Activated CD8-positive, alpha-beta T cell treated with anti-CD3 and anti-CD28 coated beads, Interleukin-2, amount 10 ng/mL, durations not matched to agents 7 days and 5 days (primary cell): ENCODE data around the gene TRIM31. TPM values are rescaled to one million over a fixed set of nuclear protein-coding genes. Genes with fewer than 3 reads are reported as not detected.

ENCODE experiments used
- ATAC-seq: fragments of 150-1000 bp; cut with Tn5 transposase; one replicate; pipeline ENCODE4 v1.10.0; 2021; ENCODE audit warnings: moderate library complexity
- CTCF ChIA-PET: fragments of 350-600 bp; sonication (Branson Sonifier 250); formaldehyde crosslinking; loops from one replicate; lab custom pipeline; 2021; ENCODE audit warnings: antibody characterized with exemption; lab: Charles Lee
- POLR2A ChIA-PET: fragments of 350-600 bp; sonication (Branson Sonifier 250); formaldehyde crosslinking; loops from one replicate; lab custom pipeline; 2021; ENCODE audit warnings: antibody characterized with exemption; lab: Charles Lee
- DNase-seq: peaks from one replicate; pipeline ENCODE4 v3.0.0-alpha.2; 2020
- H3K27ac Mint-ChIP-seq: one replicate; pipeline ENCODE4 v1.8.0; 2021; ENCODE audit warnings: mild to moderate bottlenecking, mixed read lengths
- H3K27me3 Mint-ChIP-seq: one replicate; pipeline ENCODE4 v1.8.0; 2021; ENCODE audit warnings: low read depth, mixed read lengths
- H3K36me3 Mint-ChIP-seq: one replicate; pipeline ENCODE4 v1.8.0; 2021; ENCODE audit warnings: low read depth, mixed read lengths
- H3K4me1 Mint-ChIP-seq: one replicate; pipeline ENCODE4 v1.8.0; 2021; ENCODE audit warnings: low read depth, mixed read lengths
- H3K4me3 Mint-ChIP-seq: one replicate; pipeline ENCODE4 v1.8.0; 2021; ENCODE audit warnings: mild to moderate bottlenecking, mixed read lengths
- H3K9me3 Mint-ChIP-seq: one replicate; pipeline ENCODE4 v1.8.0; 2022; ENCODE audit warnings: mixed read lengths; ENCODE audit not compliant: insufficient read depth
- total RNA-seq, 2 experiments: library from RNA; stranded (reverse); gene quantifications; one replicate each; pipeline ENCODE4 v1.2.3, GENCODE V29; 2021

The TRIM31 gene
- total RNA-seq = not detected

- CTCF ChIA-PET = interaction anchor here (4.9 kb wide), 1 partner anchor 19 kb away, joined by 25 read pairs; no protein-coding TSS in a partner anchor
Measured at GRCh38 chr6:30113003-30113759, at the start of gene TRIM31. Gene TRIM31 (minus strand): TSS chr6:30113090. CDS start chr6:30112805, 285 bp downstream.

GRCh38 chr6:30162265-30163089 is 49.6 kb upstream of the TRIM31 start:
- ChIA-PET CTCF (no interaction called here), POLR2A (no interaction called here)
- peaks cover 19% of the 10 kb centered on the region for H3K27me3 Mint-ChIP-seq
- no peak overlapping the region for H3K27ac Mint-ChIP-seq
- peaks cover 29% of the 10 kb centered on the region for H3K4me1 Mint-ChIP-seq
- no peaks in the 10 kb centered on the region for H3K36me3 Mint-ChIP-seq
- DNase-seq (no peak), ATAC-seq (no peak)
- no peaks in the 10 kb centered on the region for H3K9me3 Mint-ChIP-seq
- no peak overlapping the region for H3K4me3 Mint-ChIP-seq

More at GRCh38 chr6:30113003-30113759, at the start of gene TRIM31:
- no peak within 1 kb of the TSS for H3K4me3 Mint-ChIP-seq
- H3K27ac Mint-ChIP-seq = no peak within 1 kb of the TSS
- POLR2A ChIA-PET = interaction anchor here (1.0 kb wide), 1 partner anchor 13 kb away, joined by 3 read pairs; no protein-coding TSS in a partner anchor
- no peaks in the 10 kb centered on the region for H3K9me3 Mint-ChIP-seq
- H3K36me3 Mint-ChIP-seq = no peaks in the 10 kb centered on the region
- H3K4me1 Mint-ChIP-seq = no peaks in the 10 kb centered on the region
- peaks cover 51% of the 10 kb centered on the region for H3K27me3 Mint-ChIP-seq
- ATAC-seq = no peak
- DNase-seq = no peak

GRCh38 chr6:30160785-30161531 is 48.1 kb upstream of the TRIM31 start, which contains the start of gene TRIM10:
Gene TRIM10 (minus strand): TSS chr6:30161211. CDS start chr6:30160858, 353 bp downstream.
- Mint-ChIP-seq H3K36me3 (no peaks in the 10 kb centered on the region), H3K27ac (no peak within 1 kb of the TSS), H3K27me3 (peaks cover 19% of the 10 kb centered on the region), H3K4me1 (peaks cover 19% of the 10 kb centered on the region), H3K4me3 (no peak within 1 kb of the TSS), H3K9me3 (no peaks in the 10 kb centered on the region)
- ChIA-PET CTCF (no interaction called here), POLR2A (no interaction called here)
- DNase-seq = no peak
- no peak for ATAC-seq

GRCh38 chr6:30160008-30160784 is 47.3 kb upstream of the TRIM31 start:
- H3K4me3 Mint-ChIP-seq = no peak overlapping the region
- ATAC-seq = no peak
- peaks cover 17% of the 10 kb centered on the region for H3K27me3 Mint-ChIP-seq
- H3K36me3 Mint-ChIP-seq = no peaks in the 10 kb centered on the region
- no peak for DNase-seq
- no peak overlapping the region for H3K27ac Mint-ChIP-seq
- CTCF ChIA-PET = no interaction called here
- H3K4me1 Mint-ChIP-seq = peaks cover 19% of the 10 kb centered on the region
- H3K9me3 Mint-ChIP-seq = no peaks in the 10 kb centered on the region
- POLR2A ChIA-PET = no interaction called here

GRCh38 chr6:30158475-30159040 is 45.7 kb upstream of the TRIM31 start:
- H3K4me1 Mint-ChIP-seq = peaks cover 18% of the 10 kb centered on the region
- POLR2A ChIA-PET = no interaction called here
- DNase-seq (no peak), ATAC-seq (no peak)
- no peaks in the 10 kb centered on the region for H3K36me3 Mint-ChIP-seq
- no peak overlapping the region for H3K27ac Mint-ChIP-seq
- no peaks in the 10 kb centered on the region for H3K9me3 Mint-ChIP-seq
- peaks cover 16% of the 10 kb centered on the region for H3K27me3 Mint-ChIP-seq
- H3K4me3 Mint-ChIP-seq = no peak overlapping the region
- CTCF ChIA-PET = interaction anchor here (1.1 kb wide), 1 partner anchor 55 kb away, joined by 5 read pairs; no protein-coding TSS in a partner anchor

GRCh38 chr6:30157999-30158398 is 45.1 kb upstream of the TRIM31 start:
- POLR2A ChIA-PET = no interaction called here
- no peak overlapping the region for H3K4me3 Mint-ChIP-seq
- peaks cover 17% of the 10 kb centered on the region for H3K27me3 Mint-ChIP-seq
- H3K27ac Mint-ChIP-seq = no peak overlapping the region
- ATAC-seq (no peak), DNase-seq (no peak)
- no peaks in the 10 kb centered on the region for H3K9me3 Mint-ChIP-seq
- H3K4me1 Mint-ChIP-seq = peaks cover 12% of the 10 kb centered on the region
- H3K36me3 Mint-ChIP-seq = no peaks in the 10 kb centered on the region
- CTCF ChIA-PET = interaction anchor here (1.1 kb wide), 1 partner anchor 55 kb away, joined by 5 read pairs; no protein-coding TSS in a partner anchor

- DNase-seq (no peak), ATAC-seq (no peak)
- Mint-ChIP-seq H3K9me3 (no peaks in the 10 kb centered on the region), H3K4me1 (peaks cover 10% of the 10 kb centered on the region), H3K27me3 (peaks cover 17% of the 10 kb centered on the region), H3K4me3 (no peak overlapping the region), H3K27ac (no peak overlapping the region), H3K36me3 (no peaks in the 10 kb centered on the region)
- CTCF ChIA-PET = no interaction called here
- POLR2A ChIA-PET = no interaction called here
Measured at GRCh38 chr6:30157581-30157980, 44.7 kb upstream of the TRIM31 start.

- POLR2A ChIA-PET = no interaction called here
Measured at GRCh38 chr6:30156774-30157173, 43.9 kb upstream of the TRIM31 start.

GRCh38 chr6:30156262-30156599 is 43.3 kb upstream of the TRIM31 start:
- POLR2A ChIA-PET = no interaction called here
- H3K9me3 Mint-ChIP-seq = no peaks in the 10 kb centered on the region

More at GRCh38 chr6:30156774-30157173, 43.9 kb upstream of the TRIM31 start:
- H3K27me3 Mint-ChIP-seq = peaks cover 17% of the 10 kb centered on the region
- no peaks in the 10 kb centered on the region for H3K9me3 Mint-ChIP-seq
- H3K36me3 Mint-ChIP-seq = no peaks in the 10 kb centered on the region
- DNase-seq (no peak), ATAC-seq (no peak)
- H3K4me3 Mint-ChIP-seq = no peak overlapping the region
- H3K27ac Mint-ChIP-seq = no peak overlapping the region
- peaks cover 7% of the 10 kb centered on the region for H3K4me1 Mint-ChIP-seq
- CTCF ChIA-PET = interaction anchor here (0.9 kb wide), 1 partner anchor 13 kb away, joined by 3 read pairs; no protein-coding TSS in a partner anchor

GRCh38 chr6:30155520-30156261 is 42.8 kb upstream of the TRIM31 start:
- Mint-ChIP-seq H3K9me3 (no peaks in the 10 kb centered on the region), H3K27me3 (peaks cover 19% of the 10 kb centered on the region), H3K4me1 (peaks cover 15% of the 10 kb centered on the region), H3K36me3 (no peaks in the 10 kb centered on the region), H3K27ac (no peak overlapping the region), H3K4me3 (no peak overlapping the region)
- no peak for DNase-seq
- ATAC-seq = no peak
- POLR2A ChIA-PET = no interaction called here
- CTCF ChIA-PET = no interaction called here

More at GRCh38 chr6:30156262-30156599, 43.3 kb upstream of the TRIM31 start:
- Mint-ChIP-seq H3K4me1 (peaks cover 12% of the 10 kb centered on the region), H3K27me3 (peaks cover 19% of the 10 kb centered on the region), H3K4me3 (no peak overlapping the region), H3K36me3 (no peaks in the 10 kb centered on the region), H3K27ac (no peak overlapping the region)
- CTCF ChIA-PET = no interaction called here
- DNase-seq = no peak
- ATAC-seq = no peak
